SU-DHL-6 (cell line): ENCODE data around the gene IPO4.

Source experiments
- H2AFZ ChIP-seq: fragments of 200-600 bp; sonication (generic); 2 replicates; pipeline ENCODE4 v1.6.1; 2014; ENCODE audit warnings: low read depth, mild to moderate bottlenecking, moderate library complexity, mixed read lengths, antibody characterized with exemption, low read length; ENCODE audit not compliant: severe bottlenecking
- H3F3A ChIP-seq: fragments of 200-600 bp; shearing (Covaris generic); 2 replicates; pipeline ENCODE4 v1.6.0; 2016; ENCODE audit warnings: antibody characterized with exemption, mild to moderate bottlenecking; ENCODE audit not compliant: insufficient read depth
- H3K27ac ChIP-seq: fragments of 200-600 bp; sonication (generic); 2 replicates; pipeline ENCODE4 v1.5.1; 2016; ENCODE audit warnings: low read depth, mild to moderate bottlenecking, low read length, moderate library complexity, mixed read lengths
- H3K27me3 ChIP-seq: fragments of 200-600 bp; sonication (generic), shearing (Covaris generic); 2 replicates; pipeline ENCODE4 v1.6.0; 2014; ENCODE audit warnings: mild to moderate bottlenecking, low read length
- H3K36me3 ChIP-seq: fragments of 200-600 bp; sonication (generic); 2 replicates; pipeline ENCODE4 v1.6.1; 2014; ENCODE audit warnings: mild to moderate bottlenecking, low read length, mixed read lengths
- H3K4me2 ChIP-seq: fragments of 300-600, 200-600 bp; shearing (Covaris generic), sonication (generic); 2 replicates; pipeline ENCODE4 v1.6.0; 2014; ENCODE audit warnings: low read length, low read depth, mild to moderate bottlenecking; ENCODE audit not compliant: poor library complexity, severe bottlenecking
- H3K4me3 ChIP-seq: fragments of 200-600 bp; sonication (generic); 2 replicates; pipeline ENCODE4 v1.5.1; 2014; ENCODE audit warnings: antibody characterized with exemption, low read length, mild to moderate bottlenecking, mixed read lengths; ENCODE audit not compliant: insufficient read depth, poor library complexity, severe bottlenecking
- H3K79me2 ChIP-seq: fragments of 200-600 bp; sonication (generic); 2 replicates; pipeline ENCODE4 v1.6.1; 2014; ENCODE audit warnings: mild to moderate bottlenecking, low read length, moderate library complexity; ENCODE audit not compliant: insufficient read depth
- H3K9ac ChIP-seq: fragments of 200-600 bp; sonication (generic); 2 replicates; pipeline ENCODE4 v1.7.0; 2014; ENCODE audit warnings: mild to moderate bottlenecking, low read length
- H3K9me2 ChIP-seq: fragments of 200-600 bp; sonication (generic); replicated peaks from 2 replicates; pipeline ENCODE4 v1.6.1; 2014; ENCODE audit warnings: low read length; ENCODE audit not compliant: insufficient read depth
- H3K9me3 ChIP-seq: fragments of 200-600 bp; sonication (generic); 2 replicates; pipeline ENCODE4 v1.6.1; 2014; ENCODE audit warnings: low read length, mixed read lengths; ENCODE audit not compliant: insufficient read depth
- H4K20me1 ChIP-seq: fragments of 200-600 bp; sonication (generic); 2 replicates; pipeline ENCODE4 v1.6.1; 2014; ENCODE audit warnings: low read depth, mild to moderate bottlenecking, antibody characterized with exemption, low read length, moderate library complexity, mixed read lengths
- EZH2phosphoT487 ChIP-seq: fragments of 200-600 bp; sonication (generic), shearing (Covaris generic); conservative IDR thresholded peaks from 2 replicates; pipeline ENCODE4 v1.6.1; 2018; ENCODE audit warnings: mild to moderate bottlenecking, antibody characterized with exemption, low read length, moderate library complexity, mixed read lengths
- TF ChIP-seq, protein P1 (sequence below): fragments of 200-600 bp; sonication (generic); IDR thresholded peaks from one replicate; pipeline ENCODE4 v1.5.1; 2017; ENCODE audit warnings: antibody characterized with exemption, mild to moderate bottlenecking, low read length, moderate library complexity; ENCODE audit not compliant: insufficient read depth, poor library complexity, severe bottlenecking

Gene IPO4

DNA sequence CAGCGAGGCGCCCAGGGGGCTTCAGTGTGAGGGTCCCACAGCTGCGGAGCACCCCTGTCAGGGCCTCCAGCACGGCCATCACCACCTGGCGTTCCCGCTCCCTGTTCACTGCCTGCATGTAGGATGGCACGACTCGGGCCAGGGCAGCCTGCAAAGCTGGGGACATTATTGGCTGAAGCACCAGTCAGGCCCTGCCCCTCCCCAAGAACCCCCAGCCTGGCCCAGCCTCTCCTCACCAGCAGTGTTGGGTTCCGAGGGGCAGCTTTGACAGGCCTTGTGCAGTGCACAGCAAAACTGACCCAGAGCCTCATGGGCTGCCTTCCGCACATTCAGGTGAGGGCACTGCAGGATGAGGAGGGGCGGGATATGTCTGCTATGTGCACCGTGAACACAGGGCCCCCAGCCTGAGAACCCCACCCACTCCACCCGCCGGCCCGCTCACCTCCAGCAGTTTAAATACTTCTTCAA, 5.6 kb downstream of the IPO4 start:
- Histone ChIP-seq H3K9me2 (no peaks in the 10 kb centered on the region), H3K27ac (no peak overlapping the region), H3K27me3 (no peaks in the 10 kb centered on the region), H3K9me3 (no peaks in the 10 kb centered on the region), H4K20me1 (no peaks in the 10 kb centered on the region), H3K9ac (no peak overlapping the region), H3F3A (no peaks in the 10 kb centered on the region), H3K4me3 (no peak overlapping the region), H3K4me2 (no peak overlapping the region), H3K36me3 (no peaks in the 10 kb centered on the region), H2AFZ (no peak overlapping the region), H3K79me2 (no peaks in the 10 kb centered on the region)
- TF ChIP-seq EZH2phosphoT487 = no peak
- TF ChIP-seq, protein P1, sequence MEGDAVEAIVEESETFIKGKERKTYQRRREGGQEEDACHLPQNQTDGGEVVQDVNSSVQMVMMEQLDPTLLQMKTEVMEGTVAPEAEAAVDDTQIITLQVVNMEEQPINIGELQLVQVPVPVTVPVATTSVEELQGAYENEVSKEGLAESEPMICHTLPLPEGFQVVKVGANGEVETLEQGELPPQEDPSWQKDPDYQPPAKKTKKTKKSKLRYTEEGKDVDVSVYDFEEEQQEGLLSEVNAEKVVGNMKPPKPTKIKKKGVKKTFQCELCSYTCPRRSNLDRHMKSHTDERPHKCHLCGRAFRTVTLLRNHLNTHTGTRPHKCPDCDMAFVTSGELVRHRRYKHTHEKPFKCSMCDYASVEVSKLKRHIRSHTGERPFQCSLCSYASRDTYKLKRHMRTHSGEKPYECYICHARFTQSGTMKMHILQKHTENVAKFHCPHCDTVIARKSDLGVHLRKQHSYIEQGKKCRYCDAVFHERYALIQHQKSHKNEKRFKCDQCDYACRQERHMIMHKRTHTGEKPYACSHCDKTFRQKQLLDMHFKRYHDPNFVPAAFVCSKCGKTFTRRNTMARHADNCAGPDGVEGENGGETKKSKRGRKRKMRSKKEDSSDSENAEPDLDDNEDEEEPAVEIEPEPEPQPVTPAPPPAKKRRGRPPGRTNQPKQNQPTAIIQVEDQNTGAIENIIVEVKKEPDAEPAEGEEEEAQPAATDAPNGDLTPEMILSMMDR = no peak

DNA sequence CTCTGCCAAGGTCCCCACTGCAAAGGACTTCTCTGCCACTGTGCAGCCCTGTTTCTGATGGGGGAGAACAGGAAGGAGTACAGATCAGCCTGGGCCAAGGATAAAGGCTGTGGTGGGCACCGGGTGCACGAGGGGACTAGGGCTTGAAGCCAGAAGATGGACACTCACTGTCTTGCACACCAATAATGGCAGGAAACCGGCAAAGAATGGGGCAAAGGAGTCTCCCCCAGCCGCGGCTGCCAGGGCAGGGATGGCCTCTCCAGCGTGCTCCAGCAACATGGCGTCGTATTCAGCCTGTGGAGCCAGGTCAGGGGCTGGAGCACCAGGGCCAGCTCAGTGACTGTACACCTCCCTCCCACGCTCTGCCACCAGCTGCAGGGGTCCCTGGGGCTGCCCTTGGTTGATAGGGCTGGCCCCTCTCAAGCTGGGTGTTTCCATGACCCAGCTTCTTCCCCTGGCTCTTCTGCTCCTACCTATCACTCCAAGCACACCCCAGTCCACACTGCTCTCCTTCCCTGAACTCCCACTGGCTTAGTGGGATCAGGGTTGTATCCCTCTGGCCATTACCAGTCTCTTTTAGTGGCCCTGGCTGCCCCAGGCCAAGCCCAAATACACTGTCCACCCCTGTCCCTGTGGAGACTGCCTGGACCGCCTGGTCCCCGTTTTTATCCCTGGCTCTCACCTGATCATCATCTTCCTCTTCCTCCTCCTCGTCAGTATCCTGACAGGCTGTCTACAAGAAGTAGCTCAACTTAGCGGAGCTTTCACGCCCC, 6.3 kb downstream of the IPO4 start:
- Histone ChIP-seq H3K9me3 (no peaks in the 10 kb centered on the region), H3K27ac (no peak overlapping the region), H2AFZ (no peak overlapping the region), H3K9me2 (no peaks in the 10 kb centered on the region), H4K20me1 (no peaks in the 10 kb centered on the region), H3K79me2 (no peaks in the 10 kb centered on the region), H3K36me3 (no peaks in the 10 kb centered on the region), H3K4me2 (no peak overlapping the region), H3K9ac (no peak overlapping the region), H3K4me3 (no peak overlapping the region), H3K27me3 (no peaks in the 10 kb centered on the region), H3F3A (no peaks in the 10 kb centered on the region)
- TF ChIP-seq EZH2phosphoT487 = no peak
- TF ChIP-seq, protein P1 = no peak

DNA sequence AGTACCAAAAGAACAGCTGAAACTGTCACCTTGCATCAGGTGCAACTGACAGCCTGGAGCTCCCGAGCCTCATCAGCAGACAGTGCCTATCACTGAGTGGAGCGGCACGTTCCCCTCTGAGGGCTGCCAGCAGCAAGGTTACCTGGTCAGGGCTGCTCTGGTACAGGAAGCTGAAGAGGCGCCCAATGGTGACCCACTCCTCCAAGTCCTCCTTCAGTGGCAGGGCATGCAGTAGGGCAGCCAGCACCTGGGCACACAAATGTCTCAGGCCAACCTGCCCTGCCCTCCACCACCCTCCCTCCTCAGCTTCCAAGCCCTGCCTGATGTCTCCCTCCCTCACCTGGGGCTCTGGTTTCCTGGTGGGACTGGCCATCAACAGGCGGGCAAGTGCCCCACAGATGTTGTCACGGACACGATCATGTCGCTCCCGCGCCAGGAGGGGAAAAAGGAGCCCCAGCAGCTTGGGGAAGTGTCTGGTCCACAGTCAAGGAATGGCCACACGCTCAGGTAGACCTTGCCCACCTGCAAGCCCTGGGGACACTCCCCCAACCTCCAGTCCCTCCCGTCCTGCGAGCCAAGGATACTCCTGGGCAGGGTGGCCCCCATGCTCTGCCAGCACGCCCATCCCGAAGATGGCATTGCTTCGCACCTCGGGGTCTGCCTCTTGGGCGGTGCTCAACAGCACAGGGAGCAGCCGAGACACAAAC, 7.1 kb downstream of the IPO4 start:
- no peaks in the 10 kb centered on the region for H3F3A ChIP-seq
- no peaks in the 10 kb centered on the region for H3K27me3 ChIP-seq
- H3K36me3 ChIP-seq = no peaks in the 10 kb centered on the region
- no peak for TF ChIP-seq EZH2phosphoT487
- TF ChIP-seq, protein P1 = no peak
- H3K79me2 ChIP-seq = no peaks in the 10 kb centered on the region
- H3K27ac ChIP-seq = no peak overlapping the region
- H2AFZ ChIP-seq = no peak overlapping the region
- H3K9ac ChIP-seq = no peak overlapping the region
- H3K4me3 ChIP-seq = no peak overlapping the region
- no peaks in the 10 kb centered on the region for H3K9me2 ChIP-seq
- H4K20me1 ChIP-seq = no peaks in the 10 kb centered on the region
- no peak overlapping the region for H3K4me2 ChIP-seq
- no peaks in the 10 kb centered on the region for H3K9me3 ChIP-seq
